Pons (tissue), 1 donor: ENCODE measurements around the gene ATL1.

Experiments used
- DNase-seq: peaks from one replicate; pipeline ENCODE4 v3.0.0-alpha.2; 2016; ENCODE audit warnings: low spot score

Gene ATL1

DNA sequence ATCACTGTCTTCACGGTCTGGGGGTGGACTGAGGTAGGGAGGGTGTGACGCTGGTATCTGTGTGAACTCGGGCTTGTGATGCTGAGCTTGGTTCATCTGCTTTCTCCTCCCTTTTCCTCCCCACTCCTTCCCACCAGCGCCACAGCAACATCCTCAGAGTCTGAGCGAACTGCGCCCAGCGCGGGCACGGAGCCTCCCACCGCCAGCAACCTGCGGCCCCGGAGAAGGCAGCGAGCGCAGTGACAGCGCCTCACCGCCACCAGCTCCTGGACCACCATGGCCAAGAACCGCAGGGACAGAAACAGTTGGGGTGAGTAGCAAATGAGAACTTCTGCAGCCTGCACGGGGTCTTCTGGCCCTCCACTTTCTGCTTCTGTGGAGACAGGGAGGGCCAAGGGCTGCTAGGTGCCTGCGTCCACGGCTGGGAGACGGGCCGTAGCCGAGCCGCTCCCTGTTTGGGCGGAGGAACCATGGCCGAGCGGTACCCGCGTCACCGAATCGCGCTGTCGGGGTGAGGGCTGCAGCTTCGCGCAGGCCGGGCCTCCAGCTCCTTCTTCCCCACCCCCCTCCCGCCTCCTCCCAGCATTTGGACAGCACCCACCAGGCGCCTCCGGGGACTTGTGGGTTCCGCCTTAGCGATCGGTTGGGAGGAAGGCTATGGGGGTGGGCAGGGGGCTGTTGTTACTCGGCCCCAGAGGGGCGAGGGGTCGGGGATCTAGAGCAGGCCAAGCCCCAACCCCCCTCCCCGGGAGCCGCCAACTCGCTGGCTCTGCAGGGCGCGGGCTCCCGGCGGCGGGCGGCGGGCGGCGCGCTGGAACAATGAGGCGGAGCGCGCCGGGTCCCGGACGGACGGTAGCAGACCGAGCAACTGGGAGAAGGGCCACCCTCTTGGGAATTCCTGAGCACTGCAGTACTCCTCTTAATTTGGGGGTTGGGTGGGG lies at the start of gene ATL1:
Gene ATL1, plus strand, starts transcription at position 156 of the 941 bp plus-strand sequence. Its CDS starts 121 bp downstream, at position 277.
- peak; percentile 78 for DNase-seq

DNA sequence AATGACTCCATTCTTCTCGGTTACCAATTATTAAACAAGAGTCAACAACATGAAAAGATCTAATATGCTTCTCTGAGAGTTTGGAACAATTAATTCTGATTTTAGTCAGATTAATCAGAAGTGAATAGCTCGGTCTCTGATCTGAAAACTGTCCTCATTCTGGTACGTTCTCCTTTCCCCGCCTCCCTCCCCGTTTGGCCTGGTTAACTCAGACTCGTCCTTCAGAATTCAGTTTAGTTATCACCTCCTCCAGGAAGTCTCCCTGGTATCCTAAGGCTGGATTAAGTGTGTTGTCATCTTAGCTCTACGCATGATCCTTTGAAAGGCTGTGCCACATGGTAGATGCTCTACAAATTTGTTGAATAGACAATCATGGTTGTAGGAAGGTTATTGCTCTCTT lies 49.8 kb upstream of the ATL1 start:
- DNase-seq: no peak

DNA sequence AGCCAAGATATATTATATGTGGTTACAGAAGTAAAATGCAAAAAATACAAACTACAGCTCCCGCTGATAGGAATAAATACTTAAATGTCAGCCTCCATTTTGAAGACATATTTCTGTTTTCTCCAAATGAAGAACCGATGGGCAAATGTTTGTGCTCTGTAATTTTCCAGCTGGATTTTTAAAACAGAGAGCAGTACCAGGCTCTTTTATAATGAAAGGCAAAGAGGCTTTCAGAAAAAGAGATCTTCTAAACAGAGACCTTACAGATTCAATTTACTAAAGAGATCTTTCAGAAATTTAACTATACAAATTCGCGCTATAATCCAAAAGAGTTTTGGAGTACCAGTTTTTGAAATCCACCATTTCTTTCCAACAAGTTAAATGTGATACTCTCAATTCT lies 47.5 kb upstream of the ATL1 start:
- DNase-seq: peak; percentile 89

DNA sequence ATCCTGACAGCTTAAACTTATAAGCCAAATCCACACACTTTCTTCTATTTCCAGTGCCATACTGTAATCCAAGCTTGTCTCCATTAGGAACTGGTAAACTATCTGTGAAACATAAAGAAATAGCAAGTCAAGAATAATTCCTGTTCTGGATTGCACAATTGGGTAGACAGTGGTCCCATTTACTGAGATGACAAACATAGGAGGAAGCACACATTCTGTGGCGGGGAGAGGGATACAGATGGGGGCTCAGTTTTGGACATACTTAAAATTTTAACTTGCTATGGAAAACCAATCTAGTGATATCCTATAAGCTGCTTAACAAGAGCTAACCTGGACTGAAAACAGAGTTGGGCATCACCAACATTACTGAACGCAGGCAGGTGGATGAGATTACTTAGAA lies 43.9 kb upstream of the ATL1 start:
- no peak for DNase-seq

DNA sequence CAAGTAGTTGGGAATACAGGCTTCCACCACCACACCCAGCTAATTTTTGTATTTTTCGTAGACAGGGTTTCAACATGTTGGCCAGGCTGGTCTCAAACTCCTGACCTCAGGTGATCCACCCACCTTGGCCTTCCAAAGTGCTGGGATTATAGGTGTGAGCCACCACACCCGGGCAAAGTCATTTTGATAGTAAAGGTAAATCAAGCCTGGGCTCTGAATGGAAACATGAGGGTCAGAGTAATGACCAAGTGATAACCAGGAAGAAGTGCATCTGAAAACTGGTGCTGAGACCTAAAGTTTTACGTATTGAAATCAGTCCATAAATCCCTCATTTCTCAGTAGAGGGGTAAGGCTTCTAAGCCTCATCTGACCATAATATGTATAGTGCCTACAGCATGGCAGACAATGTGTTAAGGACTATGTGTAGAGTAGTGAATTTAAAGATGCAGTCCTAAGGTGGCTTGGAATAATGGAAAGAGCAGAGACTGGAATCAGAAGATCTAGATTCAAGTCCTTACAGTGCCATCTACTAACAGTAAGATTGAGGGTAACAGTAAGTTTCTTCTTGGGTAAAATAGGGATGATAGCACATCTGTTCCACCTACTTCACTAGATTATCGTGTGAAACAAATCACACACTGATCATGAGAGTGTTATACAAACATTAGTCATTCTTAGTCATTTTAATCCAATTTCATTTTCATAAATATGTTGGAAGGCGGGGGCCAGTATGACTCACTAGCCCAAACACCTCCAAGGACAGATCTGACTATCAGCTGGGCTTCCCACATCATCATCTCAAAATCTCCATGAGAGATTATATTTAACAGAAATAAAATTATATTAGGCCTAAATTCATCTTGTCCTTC lies 38.8 kb upstream of the ATL1 start:
- no peak for DNase-seq

DNA sequence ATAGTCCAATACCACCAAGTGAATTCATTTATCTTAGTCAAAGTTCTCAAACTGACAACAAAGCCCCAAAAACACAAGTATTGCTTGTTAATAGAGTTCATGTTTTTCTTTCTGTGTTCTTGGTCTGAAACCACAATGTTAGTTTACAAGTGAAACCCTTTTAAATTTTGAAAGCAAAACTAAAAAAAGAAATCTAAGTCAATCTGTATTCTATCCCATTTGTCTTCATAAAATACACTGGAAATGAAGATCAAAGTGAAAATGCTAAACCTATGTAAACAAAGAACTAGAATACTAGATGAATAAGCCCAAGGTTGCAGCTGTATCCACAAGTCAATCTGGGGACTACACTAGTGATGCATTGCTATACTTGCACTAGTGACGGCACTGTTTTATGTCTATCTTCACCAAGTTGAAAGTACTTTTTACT lies 38.0 kb upstream of the ATL1 start:
- DNase-seq: no peak

DNA sequence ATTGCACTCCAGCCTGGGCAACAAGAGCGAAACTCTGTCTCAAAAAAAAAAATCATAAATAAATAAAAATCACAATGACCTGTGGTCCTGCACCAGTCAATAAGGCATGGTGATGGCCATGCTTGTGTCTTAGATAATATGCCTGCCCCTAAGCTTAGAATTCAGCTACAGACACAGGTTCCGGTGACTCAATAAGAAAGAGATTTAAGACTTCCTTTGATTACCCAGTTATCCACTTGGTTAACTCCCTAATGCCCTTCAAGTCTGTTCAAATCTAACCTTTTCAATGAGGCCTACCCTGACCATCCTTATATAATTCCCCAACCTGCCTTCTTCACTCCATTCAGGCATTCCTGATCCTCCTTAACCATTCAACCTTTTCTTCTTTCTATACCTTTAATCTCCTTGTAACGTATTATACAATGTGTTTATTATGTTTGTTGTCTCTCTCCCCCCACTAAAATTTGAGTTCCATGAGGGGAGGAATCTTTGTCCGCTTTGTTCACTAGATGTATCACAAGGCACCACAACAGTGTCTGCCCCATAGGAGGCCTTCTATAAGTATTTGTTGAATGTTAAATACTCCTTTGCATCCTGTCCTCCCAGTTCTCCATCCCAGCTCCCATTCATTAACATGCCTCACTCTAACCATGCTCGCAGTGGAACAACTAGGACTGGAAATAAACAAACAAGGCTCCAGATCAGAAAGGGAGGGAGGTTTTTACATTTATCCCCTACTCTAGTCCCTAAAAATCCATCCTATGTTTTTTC lies 36.5 kb upstream of the ATL1 start:
- no peak for DNase-seq

DNA sequence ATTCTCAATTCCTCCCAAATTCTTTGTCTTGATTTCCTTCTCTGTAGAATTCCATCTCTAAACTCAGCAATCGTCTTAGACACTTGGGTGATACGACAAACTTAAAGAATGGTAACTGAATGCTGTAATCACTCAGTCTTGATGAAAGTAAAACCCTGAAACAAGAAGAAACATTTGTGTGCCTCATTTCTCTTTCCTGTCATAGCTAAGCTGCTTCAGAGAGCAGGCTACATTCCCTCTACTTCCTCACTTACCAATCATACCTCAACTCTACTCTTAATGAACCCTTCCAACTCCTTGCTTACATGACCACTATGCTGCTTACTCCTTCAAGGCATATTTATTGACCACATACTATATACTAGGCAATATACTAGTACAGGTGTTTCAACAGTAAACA lies 35.9 kb upstream of the ATL1 start:
- no peak for DNase-seq

DNA sequence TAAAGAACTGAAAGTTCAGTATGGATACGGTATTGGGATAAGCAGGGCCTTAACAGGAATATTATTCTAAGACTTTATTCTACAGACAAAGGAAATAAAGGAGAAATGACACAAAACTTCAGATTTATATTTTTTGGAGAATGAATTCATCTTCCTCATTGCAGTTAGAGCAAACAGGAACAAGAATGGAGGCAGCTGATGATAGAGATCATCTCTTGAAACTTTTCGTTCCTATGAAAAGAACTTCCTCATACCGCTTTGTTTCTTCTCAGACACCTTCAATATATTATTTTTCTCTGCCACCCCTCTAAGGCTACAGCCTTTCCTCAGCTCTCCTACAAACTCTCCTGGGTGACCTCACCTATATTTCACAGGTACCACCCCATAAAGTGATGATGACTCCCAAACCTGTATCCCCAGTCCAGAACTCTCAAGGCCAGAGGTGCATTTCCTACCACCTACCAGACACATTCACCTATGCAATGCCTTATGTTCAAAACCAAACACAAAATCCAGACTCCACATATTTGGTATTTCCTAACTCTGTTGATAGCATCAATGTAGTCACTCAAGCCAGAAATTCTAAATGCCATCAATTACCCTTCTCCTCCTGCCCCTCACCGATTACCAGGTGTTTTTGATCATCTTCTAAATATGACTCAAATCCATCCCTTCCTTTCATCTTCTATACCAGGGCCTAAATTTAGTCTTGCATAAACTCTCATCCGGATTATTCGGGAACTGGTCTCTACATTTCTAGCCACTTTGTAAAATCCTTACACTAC lies 35.0 kb upstream of the ATL1 start:
- no peak for DNase-seq

DNA sequence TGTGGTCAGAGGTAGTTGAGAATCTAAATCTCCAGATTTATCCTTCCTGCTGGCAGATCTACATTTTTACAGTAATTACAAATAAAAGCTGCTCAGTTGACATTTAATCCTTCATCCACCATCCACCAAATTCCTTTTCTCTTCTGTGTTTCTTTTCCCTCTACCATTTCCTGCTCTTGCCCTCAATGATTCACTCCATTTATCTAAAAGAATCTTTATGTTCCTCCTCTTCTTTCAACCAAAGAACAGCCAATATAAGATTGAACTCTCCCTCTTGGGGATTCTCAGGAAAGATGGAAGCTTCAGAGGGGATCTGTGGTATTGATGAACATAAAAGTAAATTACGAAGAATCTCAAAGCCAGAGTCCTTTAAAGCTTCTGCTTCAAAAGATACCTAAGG lies 31.9 kb upstream of the ATL1 start:
- no peak for DNase-seq

DNA sequence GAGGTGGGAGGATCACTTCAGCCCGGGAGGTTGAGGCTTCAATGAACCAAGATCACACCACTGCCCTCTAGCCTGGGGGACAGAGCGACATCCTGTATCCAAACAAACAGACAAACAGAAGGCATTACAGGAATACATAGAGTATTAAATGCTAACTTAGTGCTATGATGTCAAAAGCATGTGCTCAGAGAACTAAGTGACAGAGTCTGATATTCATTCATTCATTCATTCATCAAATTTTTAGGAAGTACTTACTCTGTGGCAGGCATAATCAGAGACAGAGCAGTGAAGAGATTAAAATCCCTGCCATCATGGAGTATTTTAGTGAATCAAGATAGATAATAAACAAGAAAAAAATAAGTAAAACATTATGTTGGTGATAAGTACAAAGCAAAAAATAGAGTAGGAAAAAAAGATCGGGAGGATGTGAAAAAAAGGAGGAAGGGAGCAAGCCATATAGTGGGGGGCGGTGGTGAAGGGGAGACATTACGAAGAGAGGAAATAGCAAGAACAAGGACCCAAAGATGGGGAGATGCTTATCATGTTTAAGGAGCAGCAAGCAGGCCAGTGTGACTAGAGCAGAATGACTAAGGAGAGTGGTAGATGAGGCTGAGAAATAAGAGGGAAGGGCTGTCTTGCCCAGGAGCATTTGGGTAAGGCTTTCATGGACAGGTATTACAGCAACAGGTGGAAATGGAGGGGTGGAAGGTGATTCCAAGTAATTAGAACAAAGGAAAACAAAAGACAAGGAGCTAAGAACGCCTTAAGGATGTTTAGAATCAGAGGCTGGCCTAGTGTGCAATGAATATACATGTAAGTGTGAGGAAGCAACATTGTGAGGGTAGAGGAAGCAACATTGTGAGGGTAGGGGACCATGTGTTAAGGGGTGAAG lies 30.4 kb upstream of the ATL1 start:
- DNase-seq: no peak

DNA sequence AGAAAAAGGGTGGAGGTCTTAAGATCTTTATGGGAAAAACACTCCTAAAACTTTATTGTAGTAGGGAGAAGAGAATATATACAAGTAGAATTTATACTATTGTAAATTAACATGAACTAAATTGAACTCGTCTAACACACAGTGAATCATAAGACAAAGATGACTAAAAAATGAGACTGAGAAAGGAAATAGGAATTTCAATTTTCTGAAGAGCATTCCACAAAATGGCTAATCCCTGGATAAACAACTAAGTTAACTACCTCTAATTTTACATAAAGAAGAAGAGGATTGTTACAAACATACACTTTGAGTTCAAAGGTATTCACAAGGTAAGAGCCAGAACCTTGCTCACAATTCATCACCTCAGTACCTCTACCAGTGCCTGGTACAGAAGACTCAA lies 29.6 kb upstream of the ATL1 start:
- DNase-seq: no peak

DNA sequence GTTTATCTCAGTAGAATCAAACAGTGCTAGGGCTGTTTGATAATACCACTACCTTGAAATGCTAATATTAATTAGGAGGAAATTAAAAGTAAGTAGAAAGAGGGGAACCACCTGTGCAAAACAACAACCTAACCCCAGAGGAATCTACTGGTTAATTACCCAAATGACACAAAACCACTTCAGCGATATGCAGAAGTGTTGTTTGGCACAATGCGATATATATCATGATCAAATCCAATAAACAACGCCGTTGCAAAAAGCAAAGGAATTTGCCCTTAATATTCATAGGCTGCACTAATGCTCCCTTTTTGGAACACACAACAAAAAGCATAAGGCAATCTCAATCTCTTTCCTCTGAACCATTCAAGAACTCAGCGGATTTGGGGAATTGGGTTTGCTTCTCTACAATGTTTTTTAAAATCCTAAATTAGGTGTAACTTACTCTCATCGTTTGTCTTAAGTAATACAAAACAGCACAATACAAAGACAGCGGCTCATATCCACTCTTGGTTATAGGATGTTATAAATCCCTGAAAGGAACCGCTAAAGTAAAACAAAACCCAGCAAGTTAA lies 29.1 kb upstream of the ATL1 start:
- DNase-seq: peak; percentile 51

DNA sequence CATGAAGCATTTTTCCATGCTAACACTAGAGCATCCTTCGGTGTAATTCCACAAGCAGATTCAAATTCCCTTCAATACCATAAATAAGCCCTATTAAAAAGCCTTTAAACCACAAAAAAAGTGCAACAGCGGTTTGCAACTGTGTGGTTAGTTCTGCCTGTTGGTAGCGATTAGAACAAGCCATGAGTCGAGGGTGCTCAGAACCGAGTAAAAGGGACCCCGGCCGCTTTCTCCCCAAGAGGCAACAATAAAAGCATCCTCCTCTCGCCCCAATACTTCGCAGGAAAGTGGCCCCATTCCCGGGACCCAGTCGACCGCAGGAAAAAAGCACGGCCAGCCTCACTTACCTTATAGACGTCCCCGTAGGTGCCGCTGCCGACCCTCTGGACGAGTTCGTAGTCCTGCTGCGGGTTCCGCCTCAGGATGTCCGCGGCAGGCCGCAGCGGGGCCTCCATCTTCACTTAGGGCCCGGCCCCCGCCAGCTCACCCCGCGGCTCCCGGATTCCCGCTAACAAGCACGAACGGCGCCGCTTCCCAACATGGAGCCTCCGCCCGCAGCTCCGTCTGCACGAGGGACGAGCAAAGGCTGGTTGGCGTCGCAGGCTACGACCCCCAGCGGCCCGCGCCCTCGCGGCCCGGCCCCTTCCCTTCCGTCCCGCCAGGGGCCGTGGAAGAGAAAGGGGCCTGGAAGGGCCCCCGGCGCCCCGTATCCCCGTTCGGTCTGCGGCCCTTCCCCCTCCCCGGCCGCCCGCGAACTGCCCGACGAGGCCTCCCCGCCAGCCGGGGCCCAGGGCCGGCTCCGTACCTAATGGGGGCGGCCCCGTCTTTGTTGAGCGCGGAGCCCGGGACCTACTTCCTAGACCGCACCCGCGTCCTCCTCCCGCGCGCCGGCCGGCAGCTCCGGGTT lies 28.1 kb upstream of the ATL1 start:
- peak; percentile 38 for DNase-seq

DNA sequence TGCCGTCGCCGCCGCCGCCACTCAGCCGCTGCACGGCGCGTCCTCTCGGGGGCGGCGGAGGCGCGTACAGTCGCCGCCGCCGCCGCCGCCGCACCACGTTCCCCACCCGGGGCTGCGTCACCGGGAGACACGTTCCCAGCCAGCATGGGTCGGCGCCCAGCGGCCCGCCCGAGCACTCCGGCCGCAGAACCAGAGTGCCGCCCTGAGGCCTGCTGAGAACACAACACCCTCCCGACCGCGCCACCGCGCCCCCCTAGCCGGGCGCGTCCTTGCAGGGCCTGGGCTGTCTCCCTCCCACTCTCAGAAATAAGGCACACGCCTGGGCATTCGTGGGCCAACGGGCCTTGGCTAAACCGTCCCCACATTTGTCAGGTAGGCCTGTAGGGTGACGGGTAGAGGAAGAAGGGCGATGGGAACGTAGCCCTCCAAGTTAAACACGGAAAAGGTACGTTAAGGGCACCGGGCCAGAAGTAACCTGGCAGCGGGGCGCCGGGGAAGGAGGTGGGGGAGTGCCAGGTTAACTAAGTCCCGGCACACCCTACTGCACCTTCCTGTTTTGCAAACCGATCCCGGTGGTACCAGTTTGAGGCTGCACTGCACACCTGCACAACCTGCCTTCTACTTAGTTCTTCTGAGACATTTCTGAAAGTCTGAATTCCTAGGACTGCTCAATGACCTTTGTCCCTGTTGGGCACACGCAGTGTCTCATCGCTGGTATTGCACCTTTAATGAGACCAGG lies 27.3 kb upstream of the ATL1 start, which contains the start of gene MAP4K5:
Gene MAP4K5, minus strand, starts transcription at position 68 of the 739 bp plus-strand sequence. CDS start 520 bp downstream, outside the sequence.
- peak; percentile 90 for DNase-seq

DNA sequence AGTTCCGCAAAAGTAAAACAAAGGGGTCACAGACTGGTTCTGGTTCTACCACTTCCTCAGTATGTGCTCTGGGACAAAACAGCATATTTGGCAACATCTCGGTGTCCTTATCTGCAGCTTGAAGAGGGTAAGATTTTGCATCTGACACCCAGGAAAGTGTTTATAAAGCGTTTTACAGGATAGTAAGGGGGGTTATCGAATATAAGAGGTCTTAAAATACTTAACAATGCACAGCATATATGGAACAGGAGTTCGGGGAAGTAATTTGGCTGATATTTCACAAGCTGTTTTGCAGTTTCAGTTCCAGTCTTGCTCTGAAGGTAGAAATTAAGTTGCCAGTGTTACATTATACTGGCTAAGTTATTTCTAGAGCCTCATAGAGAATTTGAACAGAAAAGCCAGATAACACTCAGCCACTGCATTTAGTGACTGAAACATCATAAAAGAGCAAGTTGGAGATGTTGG lies 26.7 kb upstream of the ATL1 start:
- DNase-seq: peak; percentile 77

DNA sequence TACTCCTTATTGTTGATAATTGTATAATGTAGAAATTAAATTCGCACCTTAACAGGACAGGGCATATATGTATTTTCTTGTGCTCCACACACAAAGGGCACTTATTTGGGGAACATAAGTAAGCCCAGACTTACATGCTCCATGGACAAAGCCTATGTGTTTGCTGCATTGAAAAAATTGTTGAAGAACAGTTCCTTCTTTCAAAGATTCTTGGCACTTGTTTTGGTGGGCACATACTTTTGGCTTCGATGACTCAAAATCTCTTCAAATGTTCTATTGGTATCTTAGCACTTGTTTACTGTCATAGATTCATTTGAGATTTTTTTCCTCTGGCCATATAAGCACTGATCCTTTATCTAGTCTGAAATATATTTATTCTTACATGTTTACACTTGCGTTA lies 26.1 kb upstream of the ATL1 start:
- peak; percentile 97 for DNase-seq

DNA sequence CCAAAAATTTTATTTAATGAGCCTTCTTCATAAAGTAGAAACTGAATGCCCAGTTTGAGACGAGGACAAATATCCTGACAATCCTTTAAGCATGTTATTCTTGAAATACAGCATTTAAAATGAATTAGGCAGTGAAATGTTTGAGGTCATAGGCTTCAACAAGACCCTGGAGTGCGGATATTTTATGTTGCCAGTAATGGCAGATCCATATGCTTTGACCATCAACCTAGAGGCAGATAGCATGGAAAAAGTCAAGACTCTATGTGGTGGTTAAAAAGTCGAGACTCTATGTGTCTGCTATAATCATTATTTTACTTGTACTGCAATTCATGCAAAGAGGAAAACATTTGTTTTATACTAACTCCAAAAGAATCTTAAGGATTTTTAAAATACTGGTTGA lies 25.5 kb upstream of the ATL1 start:
- no peak for DNase-seq
